GM10266 (cell line): ENCODE results near the gene KDF1.

Experiments used
- DNase-seq: peaks from one replicate; pipeline ENCODE4 v3.0.0; 2012; ENCODE audit errors: extremely low spot score
- TF ChIP-seq, protein P1 (sequence below): IDR thresholded peaks from 2 replicates; pipeline ENCODE4 v1.5.1; 2012; ENCODE audit warnings: mild to moderate bottlenecking, low read depth; ENCODE audit not compliant: control insufficient read depth, insufficient read depth; ENCODE audit errors: missing control alignments

KDF1 gene

DNA sequence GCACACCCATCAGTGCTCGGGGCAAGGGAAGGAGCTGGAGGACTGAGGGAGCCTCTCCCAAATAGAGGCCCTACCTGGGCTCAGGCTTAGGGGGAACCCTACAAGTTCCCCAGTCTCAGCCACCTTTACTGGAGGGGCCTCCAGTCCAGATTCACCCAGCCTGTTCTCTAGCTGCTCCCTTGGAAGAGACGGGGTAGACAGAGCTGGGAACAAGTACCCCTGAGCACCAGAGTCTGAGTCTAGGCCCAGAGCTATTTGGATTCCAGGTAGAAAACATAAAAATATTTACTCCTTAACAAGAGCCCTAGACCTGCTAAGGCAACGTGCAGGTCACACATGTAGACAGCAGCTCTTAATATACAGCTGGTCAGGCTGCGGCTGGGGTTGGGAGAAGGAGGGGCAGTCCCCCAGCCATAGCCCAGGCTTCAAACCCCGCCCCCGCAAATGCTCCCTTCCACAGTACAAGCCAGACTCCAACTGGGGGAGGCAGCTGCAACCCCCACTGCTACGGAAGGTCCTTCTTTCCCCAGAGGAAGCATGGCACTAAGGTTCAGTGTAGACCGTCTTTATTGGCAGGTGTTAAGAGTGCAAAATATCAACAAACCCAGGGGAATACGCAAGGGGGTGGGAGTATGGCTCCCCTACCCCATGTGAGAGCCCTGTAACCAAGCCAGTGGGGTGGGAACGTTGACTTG, 44.4 kb upstream of the KDF1 start:
- TF ChIP-seq, protein P1, sequence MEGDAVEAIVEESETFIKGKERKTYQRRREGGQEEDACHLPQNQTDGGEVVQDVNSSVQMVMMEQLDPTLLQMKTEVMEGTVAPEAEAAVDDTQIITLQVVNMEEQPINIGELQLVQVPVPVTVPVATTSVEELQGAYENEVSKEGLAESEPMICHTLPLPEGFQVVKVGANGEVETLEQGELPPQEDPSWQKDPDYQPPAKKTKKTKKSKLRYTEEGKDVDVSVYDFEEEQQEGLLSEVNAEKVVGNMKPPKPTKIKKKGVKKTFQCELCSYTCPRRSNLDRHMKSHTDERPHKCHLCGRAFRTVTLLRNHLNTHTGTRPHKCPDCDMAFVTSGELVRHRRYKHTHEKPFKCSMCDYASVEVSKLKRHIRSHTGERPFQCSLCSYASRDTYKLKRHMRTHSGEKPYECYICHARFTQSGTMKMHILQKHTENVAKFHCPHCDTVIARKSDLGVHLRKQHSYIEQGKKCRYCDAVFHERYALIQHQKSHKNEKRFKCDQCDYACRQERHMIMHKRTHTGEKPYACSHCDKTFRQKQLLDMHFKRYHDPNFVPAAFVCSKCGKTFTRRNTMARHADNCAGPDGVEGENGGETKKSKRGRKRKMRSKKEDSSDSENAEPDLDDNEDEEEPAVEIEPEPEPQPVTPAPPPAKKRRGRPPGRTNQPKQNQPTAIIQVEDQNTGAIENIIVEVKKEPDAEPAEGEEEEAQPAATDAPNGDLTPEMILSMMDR = no peak
- DNase-seq = peak; percentile 12

DNA sequence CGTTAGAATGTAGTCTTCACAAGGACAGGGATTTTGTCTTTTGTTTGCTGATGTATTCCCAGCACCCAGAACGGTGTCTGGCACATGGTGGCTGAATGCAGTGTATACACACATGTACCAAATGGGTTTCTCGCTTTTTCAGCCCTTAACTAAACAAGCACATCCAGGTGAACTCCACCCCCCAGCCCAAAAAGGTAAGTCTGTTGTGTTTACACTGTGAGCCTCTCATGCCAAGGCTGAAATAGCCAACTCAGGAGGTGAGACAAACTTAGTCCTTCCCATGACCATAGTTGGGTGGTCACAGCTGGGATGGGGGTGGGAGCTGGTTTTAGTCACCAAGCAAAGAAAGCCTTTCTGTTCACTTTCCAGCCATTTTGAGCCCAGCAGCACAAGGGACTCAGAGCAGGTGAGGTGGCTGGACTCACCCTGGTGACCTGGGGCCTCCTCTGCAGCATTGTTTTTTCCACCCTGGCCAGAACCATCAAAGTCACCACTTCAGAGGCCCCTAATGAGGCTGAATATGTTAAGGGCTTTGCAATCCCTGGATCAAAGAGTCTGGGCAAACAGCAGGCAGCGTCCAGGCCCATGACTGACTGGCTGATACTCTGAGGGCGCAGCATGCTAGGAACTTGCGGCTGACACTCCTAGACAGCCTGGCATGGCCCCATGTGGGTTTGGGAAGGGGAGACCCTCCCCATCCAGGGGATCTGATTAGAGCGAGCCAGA, 43.6 kb upstream of the KDF1 start:
- TF ChIP-seq, protein P1 = no peak

DNA sequence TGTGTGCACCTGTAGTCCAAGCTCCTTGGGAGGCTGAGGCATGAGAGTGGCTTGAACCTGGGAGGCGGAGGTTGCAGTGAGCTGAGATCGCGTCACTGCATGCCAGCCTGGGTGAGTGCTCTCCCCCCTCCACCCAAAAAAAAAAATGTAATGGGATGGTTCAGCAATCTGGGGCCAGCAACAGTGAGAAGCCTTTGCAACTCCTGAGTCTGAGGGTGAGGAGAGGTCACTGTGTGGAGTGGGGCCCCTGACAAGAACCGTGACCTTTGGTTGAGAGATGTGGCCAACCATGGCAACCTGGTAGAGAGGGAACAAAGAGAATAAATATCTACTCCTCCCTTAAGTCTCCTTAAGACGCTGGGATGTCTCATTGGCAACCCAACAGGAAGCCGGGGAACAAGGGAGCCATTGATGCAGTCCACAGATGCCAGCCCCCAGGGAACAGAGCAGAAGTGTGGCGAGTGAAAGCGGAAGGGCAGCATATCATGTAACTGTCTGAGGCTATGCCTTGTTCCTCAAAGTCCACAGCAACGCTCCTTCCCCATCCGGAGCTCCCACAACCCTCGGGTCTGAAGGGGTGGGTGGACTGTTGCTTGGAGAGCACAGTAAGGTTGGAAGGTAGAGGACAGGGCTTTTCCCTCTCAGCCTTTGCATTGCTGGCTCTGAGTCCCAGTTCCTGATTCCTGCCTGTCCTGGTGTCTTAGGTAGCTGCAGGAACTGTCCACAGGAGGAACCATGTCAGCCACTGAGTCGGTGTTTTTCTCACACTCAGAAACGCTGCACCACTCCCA, 41.5 kb upstream of the KDF1 start:
- TF ChIP-seq, protein P1 = no peak
- peak; percentile 38 for DNase-seq

More for the DNA sequence above, 43.6 kb upstream of the KDF1 start:
- peak; percentile 27 for DNase-seq

DNA sequence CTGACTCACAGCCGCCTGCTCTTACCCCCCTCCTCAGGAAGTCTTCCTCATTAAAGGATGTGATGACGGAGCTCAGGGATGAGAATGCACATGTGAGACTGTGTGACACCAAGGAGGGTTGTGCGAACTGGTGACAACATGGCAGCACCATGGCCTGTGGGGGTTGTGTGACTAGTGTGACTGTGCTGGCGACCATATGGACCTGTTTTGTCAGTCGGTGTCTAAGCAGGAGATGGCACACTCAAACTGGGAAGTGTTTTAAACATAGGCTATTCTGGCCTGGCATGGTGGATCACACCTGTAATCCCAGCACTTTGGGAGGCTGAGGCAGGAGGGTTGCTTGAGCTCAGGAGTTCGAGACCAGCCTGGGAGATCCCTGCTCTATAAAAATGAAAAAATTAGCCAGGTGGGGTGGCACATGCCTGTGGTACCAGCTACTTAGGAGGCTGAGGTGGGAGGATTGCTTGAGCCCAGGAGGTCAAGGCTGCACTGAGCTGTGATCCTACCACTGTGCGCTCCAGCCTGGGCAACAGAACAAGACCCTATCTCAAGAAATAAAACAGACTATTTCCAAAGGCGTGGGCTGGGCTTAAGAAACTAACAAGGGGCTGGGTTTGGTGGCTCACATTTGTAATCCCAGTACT, 40.7 kb upstream of the KDF1 start:
- TF ChIP-seq, protein P1 = no peak
- DNase-seq = no peak

DNA sequence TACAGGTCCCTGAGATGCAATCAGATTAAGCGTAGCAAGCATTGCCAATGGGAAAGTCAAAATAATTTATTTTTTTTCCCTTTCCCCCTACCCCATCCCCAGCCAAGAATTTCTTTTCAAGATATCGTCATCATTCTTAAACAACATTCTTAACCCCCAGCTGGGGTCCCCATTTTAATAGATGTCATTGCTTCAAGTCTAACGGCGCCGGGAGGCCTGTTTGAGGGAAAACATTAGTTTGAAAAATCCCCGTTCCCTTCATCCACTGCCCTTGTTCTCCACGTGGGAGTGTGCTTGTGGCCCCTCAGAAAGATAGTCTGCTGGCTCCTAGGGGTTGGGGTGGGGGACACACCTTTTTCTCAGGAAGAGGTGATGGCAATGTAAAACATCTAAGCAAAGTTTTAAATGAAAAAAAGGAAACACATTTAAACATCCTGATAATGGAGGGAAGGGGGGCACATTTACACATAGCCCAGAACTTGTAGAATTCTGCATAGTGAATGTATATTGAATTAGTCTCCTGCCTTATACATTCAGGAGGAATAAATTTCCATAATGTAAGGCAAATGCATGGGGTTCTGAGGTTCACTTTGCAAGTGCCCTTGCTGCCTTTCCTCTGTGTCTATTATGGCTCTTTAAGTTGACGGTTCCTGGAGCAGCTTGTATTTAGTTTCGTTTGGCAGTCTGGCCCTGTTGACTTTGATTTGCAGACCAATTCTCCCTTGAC, 40.0 kb upstream of the KDF1 start:
- TF ChIP-seq, protein P1 = no peak
- no peak for DNase-seq

DNA sequence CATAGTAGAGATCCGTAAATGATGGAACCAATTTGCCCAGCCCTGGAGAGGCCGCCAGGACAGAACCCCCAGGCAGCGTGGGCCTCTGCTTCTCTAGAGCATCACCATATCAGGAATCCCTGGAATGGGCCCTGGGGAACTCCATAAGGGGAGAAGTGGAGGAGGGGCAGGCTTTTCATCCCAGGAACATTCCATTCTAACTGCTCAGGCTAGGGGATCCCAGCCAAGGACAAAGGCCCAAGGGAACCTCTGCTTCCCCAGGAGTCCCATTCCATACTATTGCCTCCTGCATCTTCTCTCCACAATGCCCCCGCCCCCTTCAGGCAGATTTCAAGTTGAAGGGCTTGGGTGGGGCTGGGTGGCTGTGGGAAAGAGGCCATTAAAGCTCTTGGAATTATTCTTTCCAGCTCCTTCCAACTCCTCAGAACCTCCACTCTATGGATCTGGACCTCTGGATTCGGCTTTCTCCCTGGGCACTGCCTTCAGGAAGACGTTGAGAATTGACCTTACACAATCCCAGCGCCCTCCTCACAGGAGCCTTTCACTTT, 39.2 kb upstream of the KDF1 start:
- TF ChIP-seq, protein P1 = no peak
- DNase-seq = no peak
